ENCODE measurements around the gene TRABD2B. TPM values are rescaled to one million over a fixed set of nuclear protein-coding genes. Genes with fewer than 3 reads are reported as not detected.

The TRABD2B gene
- total and polyA plus RNA-seq, 2 experiments from 2014 or later = 1.6 to 2.0 TPM

GRCh38 chr1:48028218-48029069 lies 31.3 kb upstream of the TRABD2B start:
- DNase-seq (ENCODE audit: low spot score) (peak; percentile 53), ATAC-seq (peak; percentile 71)
- no peaks in the 10 kb centered on the region for H3K36me3 Mint-ChIP-seq (ENCODE audit: low read depth)
- no peaks in the 10 kb centered on the region for H3K9me2 ChIP-seq (ENCODE audit: insufficient read depth)
- H3K79me2 ChIP-seq (replicated peaks; ENCODE audit: insufficient read depth) = no peaks in the 10 kb centered on the region
- peaks cover 4% of the 10 kb centered on the region for H3K27me3 Mint-ChIP-seq (ENCODE audit: insufficient read depth, low read depth, poor library complexity)
- no peak overlapping the region for H3K4me3 ChIP-seq
- peak overlapping the region; percentile 60 for H3K4me2 ChIP-seq
- peak overlapping the region; percentile 60 for H3K27ac Mint-ChIP-seq
- H2AFZ ChIP-seq = peak overlapping the region; percentile 88
- 0 out of 3 replicates have a peak overlapping the region, but pooled peaks have one; percentile 8 for H3K4me3 Mint-ChIP-seq
- no peaks in the 10 kb centered on the region for H3K27me3 ChIP-seq (ENCODE audit: insufficient read depth)
- H3K4me1 ChIP-seq (ENCODE audit: insufficient read depth) = peaks cover 25% of the 10 kb centered on the region
- no peaks in the 10 kb centered on the region for H4K20me1 ChIP-seq (replicated peaks; ENCODE audit: insufficient read depth)
- H3K4me1 Mint-ChIP-seq = peaks cover 49% of the 10 kb centered on the region
- H3F3A ChIP-seq (replicated peaks; ENCODE audit: low read depth) = no peaks in the 10 kb centered on the region
- no peak for TF ChIP-seq EZH2 (IDR thresholded peaks at IDR 0.05; ENCODE audit: low read depth, unreplicated experiment)
- no peak for TF ChIP-seq ZNF331 (CRISPR knock-in tag; IDR thresholded peaks at IDR 0.05; ENCODE audit: low read depth)
- no peak for TF ChIP-seq JUNB (IDR thresholded peaks at IDR 0.05; ENCODE audit: unreplicated experiment)
- TF ChIP-seq STAT1 (IDR thresholded peaks at IDR 0.05; ENCODE audit: unreplicated experiment) = no peak
- no peak for TF ChIP-seq NANOG (IDR thresholded peaks at IDR 0.05; ENCODE audit: borderline replicate concordance)
- TF ChIP-seq POLR2AphosphoS5 (IDR thresholded peaks at IDR 0.05; ENCODE audit: low read depth) = no peak
- TF ChIP-seq CTCF (conservative IDR thresholded peaks at IDR 0.05; ENCODE audit: low read depth in 2 of 2) = no peak
- no peak for TF ChIP-seq EZH2phosphoT487 (IDR thresholded peaks at IDR 0.05; ENCODE audit: unreplicated experiment)
- no peak for TF ChIP-seq CREB1 (CRISPR knock-in tag; IDR thresholded peaks at IDR 0.05; ENCODE audit: low read depth)
- TF ChIP-seq ETS1 (IDR thresholded peaks at IDR 0.05) = no peak
- no peak for TF ChIP-seq ZNF462 (CRISPR knock-in tag; IDR thresholded peaks at IDR 0.05)
- TF ChIP-seq REST (IDR thresholded peaks at IDR 0.05; ENCODE audit: unreplicated experiment) = no peak
- TF ChIP-seq ZNF114 (CRISPR knock-in tag; IDR thresholded peaks at IDR 0.05) = no peak
- no peak overlapping the region for H3K27ac ChIP-seq (ENCODE audit: low read depth)
- H3K36me3 ChIP-seq (ENCODE audit: insufficient read depth) = no peaks in the 10 kb centered on the region
- H3K9me3 Mint-ChIP-seq = no peaks in the 10 kb centered on the region
